Neural cell (in vitro differentiated cells): ENCODE measurements around the gene GDPD4. TPM values are rescaled to one million over a fixed set of nuclear protein-coding genes. Genes with fewer than 3 reads are reported as not detected.

Experiments used
- polyA plus RNA-seq: library from polyadenylated mRNA; depleted of rRNA; stranded (reverse); fragments of >200 nt; gene quantifications from 2 replicates; pipeline ENCODE4 v1.2.3, GENCODE V29; 2014

Gene GDPD4
- polyA plus RNA-seq, 1 donor from 2014 or later = not detected

Other genes starting within 250 kb of the GDPD4 start
- gene CAPN5, start 234.7 kb downstream of the GDPD4 start, polyA plus RNA-seq = 20.5 and 30.1 TPM in 2 replicates
- not detected in 2 replicates for gene OMP, start 198.8 kb downstream of the GDPD4 start, polyA plus RNA-seq
- gene MYO7A, start 173.4 kb downstream of the GDPD4 start, polyA plus RNA-seq = 0.30 and 0.61 TPM in 2 replicates
- 65.2 and 83.6 TPM in 2 replicates for gene PAK1, start 172.4 kb upstream of the GDPD4 start, polyA plus RNA-seq